ENCODE data around the gene PTGR2. TPM values are rescaled to one million over a fixed set of nuclear protein-coding genes. Genes with fewer than 3 reads are reported as not detected.

PTGR2 gene
- total and polyA plus RNA-seq, 7 donors = 5.0 to 11.4 (median 6.6) TPM

GRCh38 chr14:73809391-73809790, 42.2 kb upstream of the PTGR2 start:
- TF ChIP-seq EP300 (IDR thresholded peaks at IDR 0.05) (no peak), POLR2AphosphoS5 (IDR thresholded peaks at IDR 0.05) (no peak), POLR2A (IDR thresholded peaks at IDR 0.05) (no peak)
- TF ChIP-seq, protein P1, sequence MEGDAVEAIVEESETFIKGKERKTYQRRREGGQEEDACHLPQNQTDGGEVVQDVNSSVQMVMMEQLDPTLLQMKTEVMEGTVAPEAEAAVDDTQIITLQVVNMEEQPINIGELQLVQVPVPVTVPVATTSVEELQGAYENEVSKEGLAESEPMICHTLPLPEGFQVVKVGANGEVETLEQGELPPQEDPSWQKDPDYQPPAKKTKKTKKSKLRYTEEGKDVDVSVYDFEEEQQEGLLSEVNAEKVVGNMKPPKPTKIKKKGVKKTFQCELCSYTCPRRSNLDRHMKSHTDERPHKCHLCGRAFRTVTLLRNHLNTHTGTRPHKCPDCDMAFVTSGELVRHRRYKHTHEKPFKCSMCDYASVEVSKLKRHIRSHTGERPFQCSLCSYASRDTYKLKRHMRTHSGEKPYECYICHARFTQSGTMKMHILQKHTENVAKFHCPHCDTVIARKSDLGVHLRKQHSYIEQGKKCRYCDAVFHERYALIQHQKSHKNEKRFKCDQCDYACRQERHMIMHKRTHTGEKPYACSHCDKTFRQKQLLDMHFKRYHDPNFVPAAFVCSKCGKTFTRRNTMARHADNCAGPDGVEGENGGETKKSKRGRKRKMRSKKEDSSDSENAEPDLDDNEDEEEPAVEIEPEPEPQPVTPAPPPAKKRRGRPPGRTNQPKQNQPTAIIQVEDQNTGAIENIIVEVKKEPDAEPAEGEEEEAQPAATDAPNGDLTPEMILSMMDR (IDR thresholded peaks at IDR 0.05) = no peak
- no peaks in the 10 kb centered on the region for H3K27me3 ChIP-seq
- WGBS, 2 donors = 79 to 80% methylated on average over 6 of the region's 6 CpGs
- intact Hi-C loops (cut with DNase I) = no loop called here
- H3K4me3 ChIP-seq = no peak overlapping the region
- no peaks in the 10 kb centered on the region for H3K4me1 ChIP-seq
- H3K9me3 ChIP-seq = no peaks in the 10 kb centered on the region
- peaks cover 0 to 3% (median 0%) of the 10 kb centered on the region in 4 donors for H3K36me3 ChIP-seq
- no peak for DNase-seq
- H3K27ac ChIP-seq = no peak overlapping the region

DNA sequence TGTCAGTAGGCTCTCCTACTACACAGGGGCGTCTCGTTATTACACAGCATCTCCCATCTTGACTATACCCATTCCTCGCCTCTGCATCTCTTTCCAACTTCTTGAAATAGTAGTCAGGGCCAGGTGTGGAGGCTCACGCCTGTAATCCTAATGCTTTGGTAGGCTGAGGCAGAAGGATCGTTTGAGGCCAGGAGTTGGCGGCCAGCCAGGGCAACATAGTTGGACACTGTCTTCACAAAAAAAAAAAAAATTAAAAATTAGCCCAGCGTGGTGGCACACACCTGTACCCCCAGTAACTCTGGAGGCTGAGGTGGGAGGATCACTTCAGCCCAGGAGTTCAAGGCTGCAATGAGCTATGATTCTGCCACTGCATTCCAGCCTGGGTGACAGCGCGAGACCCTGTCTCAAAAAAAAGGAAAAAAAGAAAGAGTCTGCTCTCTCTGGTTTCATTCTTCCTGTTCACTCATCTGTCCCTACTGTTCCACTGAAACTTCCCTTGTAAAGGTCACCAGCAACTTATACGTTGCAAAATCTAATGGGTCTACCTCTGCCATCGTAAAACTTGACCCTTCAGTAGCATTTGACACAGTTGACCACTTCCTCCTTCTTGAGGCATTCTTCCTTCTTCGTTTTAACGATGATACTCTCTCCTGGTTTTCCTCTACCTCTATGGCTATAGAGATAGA, 41.0 kb upstream of the PTGR2 start:
- TF ChIP-seq, protein P1 (IDR thresholded peaks at IDR 0.05) = no peak
- TF ChIP-seq POLR2A (IDR thresholded peaks at IDR 0.05) = no peak
- TF ChIP-seq POLR2AphosphoS5 (IDR thresholded peaks at IDR 0.05) = no peak
- TF ChIP-seq EP300 (IDR thresholded peaks at IDR 0.05) = no peak
- Histone ChIP-seq H3K4me1 (no peaks in the 10 kb centered on the region), H3K27ac (no peak overlapping the region), H3K27me3 (no peaks in the 10 kb centered on the region), H3K9me3 (no peaks in the 10 kb centered on the region), H3K4me3 (no peak overlapping the region), H3K36me3 (no peaks in the 10 kb centered on the region)
- 74 to 78% methylated on average over 13 of the region's 13 CpGs for WGBS, 2 donors
- intact Hi-C loops (cut with DNase I) = no loop called here
- DNase-seq = no peak

- Histone ChIP-seq H3K4me3 (no peak overlapping the region), H3K4me1 (peaks cover 0 to 3% (median 0%) of the 10 kb centered on the region in 4 donors), H3K27ac (no peak overlapping the region), H3K27me3 (no peaks in the 10 kb centered on the region), H3K9me3 (no peaks in the 10 kb centered on the region), H3K36me3 (no peaks in the 10 kb centered on the region)
- intact Hi-C loops (cut with DNase I) = no loop called here
- WGBS, 2 donors = 91 to 98% methylated on average over 2 of the region's 2 CpGs
- TF ChIP-seq POLR2AphosphoS5 (IDR thresholded peaks at IDR 0.05) (no peak), POLR2A (IDR thresholded peaks at IDR 0.05) (no peak), EP300 (IDR thresholded peaks at IDR 0.05) (no peak)
- TF ChIP-seq, protein P1 (IDR thresholded peaks at IDR 0.05) = no peak
- DNase-seq = no peak
These were observed 40.5 kb upstream of the PTGR2 start for GRCh38 chr14:73811164-73811503.

DNA sequence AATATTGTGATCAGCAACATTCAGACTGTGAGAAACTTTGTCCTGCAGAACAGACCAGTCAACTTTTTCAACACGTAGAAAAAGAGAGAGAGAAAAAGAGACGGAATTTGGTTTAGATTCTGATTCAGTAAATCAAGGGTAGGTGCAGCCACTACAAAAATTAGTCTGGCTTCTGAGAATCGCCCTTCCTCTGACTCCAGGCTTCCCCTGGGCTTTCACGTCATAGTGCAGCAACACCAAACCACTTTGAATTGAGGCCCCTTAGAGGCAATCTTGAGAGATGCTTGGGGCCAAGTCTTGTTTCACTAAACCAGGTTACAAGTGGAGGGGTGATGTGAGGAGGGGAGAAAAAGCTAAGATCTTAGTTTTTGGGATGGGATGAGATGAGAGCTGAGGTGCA, 37.5 kb upstream of the PTGR2 start:
- WGBS, 2 donors = 77 to 86% methylated on average over 4 of the region's 4 CpGs
- no peak overlapping the region for H3K27ac ChIP-seq
- H3K9me3 ChIP-seq = no peaks in the 10 kb centered on the region
- no peak for DNase-seq
- H3K4me3 ChIP-seq = no peak overlapping the region
- H3K36me3 ChIP-seq = no peaks in the 10 kb centered on the region
- no peaks in the 10 kb centered on the region for H3K27me3 ChIP-seq
- peaks cover 0 to 13% (median 0%) of the 10 kb centered on the region in 4 donors for H3K4me1 ChIP-seq
- intact Hi-C loops (cut with DNase I) = no loop called here
- no peak for TF ChIP-seq EP300 (IDR thresholded peaks at IDR 0.05)
- TF ChIP-seq, protein P1 (IDR thresholded peaks at IDR 0.05) = no peak
- no peak for TF ChIP-seq POLR2AphosphoS5 (IDR thresholded peaks at IDR 0.05)
- TF ChIP-seq POLR2A (IDR thresholded peaks at IDR 0.05) = no peak

GRCh38 chr14:73815849-73816248, 35.8 kb upstream of the PTGR2 start:
- TF ChIP-seq POLR2AphosphoS5 (IDR thresholded peaks at IDR 0.05) = no peak
- TF ChIP-seq, protein P1 (IDR thresholded peaks at IDR 0.05) = no peak
- TF ChIP-seq EP300 (IDR thresholded peaks at IDR 0.05) = no peak
- no peak for TF ChIP-seq POLR2A (IDR thresholded peaks at IDR 0.05)
- peaks cover 0 to 13% (median 0%) of the 10 kb centered on the region in 4 donors for H3K4me1 ChIP-seq
- H3K4me3 ChIP-seq = no peak overlapping the region
- H3K36me3 ChIP-seq = no peaks in the 10 kb centered on the region
- DNase-seq = no peak
- H3K27ac ChIP-seq = peak overlapping the region; percentile 3 to 66 (median 31)
- H3K27me3 ChIP-seq = no peaks in the 10 kb centered on the region
- WGBS, 2 donors = 87 to 92% methylated on average over 4 to 5 of the region's 5 CpGs
- intact Hi-C loops (cut with DNase I) = no loop called here
- no peaks in the 10 kb centered on the region for H3K9me3 ChIP-seq
